ENCODE data around the gene VIPR2.

The VIPR2 gene

DNA sequence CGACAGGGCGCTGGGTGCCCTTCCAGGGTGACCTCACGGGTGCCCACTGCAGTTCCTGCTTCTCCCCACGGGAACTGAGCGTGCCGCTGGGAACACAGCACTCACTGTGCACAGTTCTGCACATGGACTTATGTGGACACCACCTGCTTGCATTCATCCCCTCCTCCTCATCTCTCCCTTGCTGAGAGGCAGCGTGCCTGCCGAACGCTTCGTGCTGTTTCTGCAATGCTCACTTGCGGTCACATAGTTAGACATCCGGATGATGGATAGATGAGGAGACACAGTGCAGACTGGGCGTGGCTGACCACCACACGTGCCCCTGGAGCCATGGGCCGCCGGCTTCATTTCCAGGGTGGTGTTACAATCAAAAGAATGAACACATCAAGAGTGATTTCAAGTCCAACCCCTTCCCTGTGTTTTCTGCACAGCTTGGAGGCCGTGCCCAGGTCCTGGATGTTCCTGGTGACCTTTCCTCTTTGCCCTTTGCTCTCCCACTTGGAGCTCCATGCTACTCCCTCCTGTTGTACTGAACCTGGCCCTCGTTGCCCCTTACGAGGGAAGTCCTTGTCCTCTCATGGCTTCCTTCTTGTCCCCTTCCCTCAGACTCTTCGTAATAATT is 119.4 kb downstream of the VIPR2 start:
- Mint-ChIP-seq H3K27ac (no peak overlapping the region), H3K4me1 (no peaks in the 10 kb centered on the region)
- no peak for ATAC-seq

GRCh38 chr7:159024280-159024951 is 120.3 kb downstream of the VIPR2 start:
- no peaks in the 10 kb centered on the region for H3K9me3 Mint-ChIP-seq
- H3K4me3 Mint-ChIP-seq: no peak overlapping the region
- H3K4me1 Mint-ChIP-seq: no peaks in the 10 kb centered on the region
- no peak for ATAC-seq
- H3K27ac Mint-ChIP-seq: no peak overlapping the region
- no peak for DNase-seq (ENCODE audit: low spot score in 2 of 2)
- H3K36me3 Mint-ChIP-seq: no peaks in the 10 kb centered on the region

More for the DNA sequence above, 119.4 kb downstream of the VIPR2 start:
- no peak for DNase-seq (ENCODE audit: low spot score in 2 of 2)
- Mint-ChIP-seq H3K9me3 (no peaks in the 10 kb centered on the region), H3K4me3 (no peak overlapping the region), H3K36me3 (no peaks in the 10 kb centered on the region)

GRCh38 chr7:159023746-159024145 is 120.9 kb downstream of the VIPR2 start:
- H3K27ac Mint-ChIP-seq: no peak overlapping the region
- no peak for ATAC-seq
- no peaks in the 10 kb centered on the region for H3K36me3 Mint-ChIP-seq
- H3K9me3 Mint-ChIP-seq: no peaks in the 10 kb centered on the region
- no peak for DNase-seq (ENCODE audit: low spot score in 2 of 2)
- no peaks in the 10 kb centered on the region for H3K4me1 Mint-ChIP-seq
- H3K4me3 Mint-ChIP-seq: no peak overlapping the region

DNA sequence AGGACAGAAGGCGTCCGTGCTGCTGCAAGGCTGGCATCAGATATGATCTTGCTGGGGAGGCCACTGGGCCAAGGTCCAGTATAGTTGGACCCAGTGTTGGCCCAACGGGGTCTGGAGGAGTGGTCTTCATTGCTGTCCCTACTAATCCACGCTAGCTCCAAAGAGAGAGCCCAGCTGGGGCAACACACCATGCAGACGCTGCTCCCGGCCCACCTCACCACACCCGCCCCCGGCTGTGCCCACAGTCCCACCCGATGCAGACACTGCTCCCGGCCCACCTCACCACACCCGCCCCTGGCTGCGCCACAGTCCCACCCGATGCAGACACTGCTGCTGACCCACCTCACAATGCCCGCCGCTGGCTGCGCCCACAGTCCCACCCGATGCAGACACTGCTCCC is 121.5 kb downstream of the VIPR2 start:
- H3K4me1 Mint-ChIP-seq: no peaks in the 10 kb centered on the region
- no peaks in the 10 kb centered on the region for H3K36me3 Mint-ChIP-seq
- ATAC-seq (no peak), DNase-seq (ENCODE audit: low spot score in 2 of 2) (no peak)
- H3K4me3 Mint-ChIP-seq: no peak overlapping the region
- no peaks in the 10 kb centered on the region for H3K9me3 Mint-ChIP-seq
- no peak overlapping the region for H3K27ac Mint-ChIP-seq

DNA sequence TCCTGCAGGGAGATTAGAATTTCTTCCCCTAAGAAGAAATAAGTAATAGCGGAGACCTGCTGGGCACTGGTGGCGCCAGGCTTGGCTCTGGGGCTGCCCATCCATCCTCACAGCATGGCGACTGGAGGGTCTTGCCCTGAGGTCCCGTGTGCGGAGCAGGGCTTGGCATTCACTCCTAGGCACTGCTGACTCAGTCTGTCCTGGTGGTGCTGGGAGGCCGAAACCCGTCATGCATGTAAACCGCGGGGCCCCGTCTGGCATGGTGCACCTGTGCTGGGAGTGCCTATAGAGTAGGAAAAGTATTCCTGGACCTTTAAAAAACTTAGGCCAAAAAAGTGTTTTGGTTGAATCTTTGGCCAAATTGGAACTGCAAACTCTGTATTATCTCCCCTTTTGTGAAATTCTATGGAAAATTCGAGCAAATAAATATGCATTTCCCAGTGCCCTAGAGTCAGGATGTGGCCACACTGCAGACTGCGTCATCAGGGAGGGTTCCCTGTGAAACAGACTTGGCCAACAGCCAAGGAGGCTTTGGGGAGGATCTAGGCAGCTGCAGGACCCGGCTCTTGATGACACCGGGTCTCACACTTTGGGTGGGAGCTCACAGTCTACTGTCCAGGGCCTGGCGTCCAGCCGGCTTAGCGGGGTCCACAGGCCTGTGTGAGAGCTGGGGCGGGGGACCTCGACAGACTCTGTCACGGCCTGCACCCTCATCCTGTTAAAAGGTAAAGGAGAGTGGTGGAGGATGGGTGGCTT is 122.3 kb downstream of the VIPR2 start:
- Mint-ChIP-seq H3K9me3 (no peaks in the 10 kb centered on the region), H3K4me3 (no peak overlapping the region), H3K27ac (no peak overlapping the region), H3K4me1 (peaks cover 6% of the 10 kb centered on the region), H3K36me3 (no peaks in the 10 kb centered on the region)
- DNase-seq (ENCODE audit: low spot score in 2 of 2) (no peak), ATAC-seq (no peak)

DNA sequence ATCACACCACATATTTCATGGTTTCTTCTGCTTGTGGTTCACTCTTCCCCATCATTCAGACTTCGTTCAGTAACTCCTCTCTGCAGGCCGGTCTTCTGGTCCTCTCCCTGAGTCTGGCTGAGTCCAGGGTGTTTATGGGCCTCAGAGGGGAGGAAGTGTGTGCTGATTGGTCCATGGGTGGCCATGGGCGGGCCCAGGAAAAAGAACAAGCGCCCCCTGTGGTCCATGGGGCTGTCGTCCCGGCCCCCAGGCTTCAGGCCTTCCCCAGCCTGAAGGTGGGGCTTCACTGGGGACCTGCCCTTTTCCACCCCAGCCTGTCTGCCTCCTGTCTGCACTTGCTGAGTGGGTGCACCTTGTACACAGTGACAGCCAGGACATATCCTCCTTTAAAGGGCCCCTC is 123.7 kb downstream of the VIPR2 start:
- Mint-ChIP-seq H3K4me1 (peaks cover 7% of the 10 kb centered on the region), H3K36me3 (no peaks in the 10 kb centered on the region), H3K9me3 (no peaks in the 10 kb centered on the region), H3K27ac (no peak overlapping the region), H3K4me3 (no peak overlapping the region)
- ATAC-seq (no peak), DNase-seq (ENCODE audit: low spot score in 2 of 2) (no peak)

- H3K27ac Mint-ChIP-seq: no peak overlapping the region
- H3K36me3 Mint-ChIP-seq: no peaks in the 10 kb centered on the region
These were observed 125.6 kb downstream of the VIPR2 start for GRCh38 chr7:159019111-159019510.

GRCh38 chr7:159017741-159018140 is 126.9 kb downstream of the VIPR2 start:
- H3K4me1 Mint-ChIP-seq: peaks cover 7% of the 10 kb centered on the region
- DNase-seq (ENCODE audit: low spot score in 2 of 2) (no peak), ATAC-seq (peak; percentile 86)
- H3K4me3 Mint-ChIP-seq: no peak overlapping the region
- no peaks in the 10 kb centered on the region for H3K36me3 Mint-ChIP-seq
- H3K9me3 Mint-ChIP-seq: no peaks in the 10 kb centered on the region
- H3K27ac Mint-ChIP-seq: no peak overlapping the region

More at GRCh38 chr7:159019111-159019510, 125.6 kb downstream of the VIPR2 start:
- ATAC-seq (no peak), DNase-seq (ENCODE audit: low spot score in 2 of 2) (no peak)
- Mint-ChIP-seq H3K4me1 (peaks cover 7% of the 10 kb centered on the region), H3K4me3 (no peak overlapping the region), H3K9me3 (no peaks in the 10 kb centered on the region)

GRCh38 chr7:159017210-159017609 is 127.5 kb downstream of the VIPR2 start:
- DNase-seq (ENCODE audit: low spot score in 2 of 2) (no peak), ATAC-seq (no peak)
- no peak overlapping the region for H3K27ac Mint-ChIP-seq
- peaks cover 7% of the 10 kb centered on the region for H3K4me1 Mint-ChIP-seq
- H3K4me3 Mint-ChIP-seq: no peak overlapping the region
- no peaks in the 10 kb centered on the region for H3K36me3 Mint-ChIP-seq
- H3K9me3 Mint-ChIP-seq: no peaks in the 10 kb centered on the region

- Mint-ChIP-seq H3K4me1 (peaks cover 7% of the 10 kb centered on the region), H3K4me3 (no peak overlapping the region), H3K9me3 (no peaks in the 10 kb centered on the region), H3K36me3 (no peaks in the 10 kb centered on the region), H3K27ac (no peak overlapping the region)
- DNase-seq (ENCODE audit: low spot score in 2 of 2): no peak
- no peak for ATAC-seq
These were observed 128.1 kb downstream of the VIPR2 start for GRCh38 chr7:159016591-159016990.

DNA sequence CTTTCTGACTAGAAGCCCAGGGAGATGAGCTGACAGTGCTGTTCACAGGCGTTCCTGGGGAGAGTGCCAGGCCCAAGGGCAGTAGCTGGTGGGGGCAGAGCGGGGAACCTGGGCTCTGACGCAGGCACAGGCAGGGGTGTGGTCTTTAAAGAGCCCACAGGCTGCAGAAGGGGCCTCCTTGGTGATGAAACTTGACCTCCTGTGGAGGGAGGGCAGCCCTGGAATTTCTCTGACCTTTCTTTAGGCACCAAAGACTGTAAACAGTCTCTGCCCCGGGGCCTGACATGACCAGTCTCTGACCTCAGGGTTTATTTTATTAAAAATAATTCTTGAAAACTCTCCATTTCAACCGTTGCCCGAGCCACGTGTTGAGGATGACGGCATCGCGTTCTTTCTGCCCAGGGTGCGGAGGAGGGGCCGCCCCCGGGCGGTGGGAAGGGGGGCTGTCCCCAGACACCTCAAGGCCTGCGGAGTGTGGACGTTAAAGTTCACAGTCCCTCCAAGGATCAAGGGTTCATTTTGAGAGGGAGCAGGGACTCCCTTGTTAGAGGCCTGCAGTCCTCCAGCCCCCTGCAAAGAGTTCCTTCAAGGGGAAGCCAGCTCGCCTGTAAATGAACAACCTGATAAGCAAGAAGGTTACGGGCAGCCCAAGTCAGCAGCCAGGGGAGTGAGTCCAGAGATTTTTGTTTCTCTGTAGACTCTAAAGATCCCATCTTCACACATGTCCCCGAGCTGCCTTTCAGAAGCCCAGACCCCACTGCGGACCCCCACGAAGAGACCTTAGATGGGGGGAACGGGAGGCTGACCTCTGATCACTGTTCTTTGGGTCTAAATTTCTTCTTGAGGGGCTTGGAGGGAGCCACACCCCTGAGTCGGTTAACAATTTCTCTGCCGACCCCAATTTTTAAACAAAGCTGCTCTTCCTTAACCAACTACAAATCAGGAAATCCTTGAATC is 128.9 kb downstream of the VIPR2 start:
- Mint-ChIP-seq H3K36me3 (no peaks in the 10 kb centered on the region), H3K4me1 (peaks cover 7% of the 10 kb centered on the region), H3K4me3 (no peak overlapping the region), H3K27ac (no peak overlapping the region), H3K9me3 (no peaks in the 10 kb centered on the region)
- DNase-seq (ENCODE audit: low spot score in 2 of 2): no peak
- no peak for ATAC-seq

GRCh38 chr7:159015081-159015453 is 129.6 kb downstream of the VIPR2 start:
- peaks cover 7% of the 10 kb centered on the region for H3K4me1 Mint-ChIP-seq
- no peak for ATAC-seq
- no peak for DNase-seq (ENCODE audit: low spot score in 2 of 2)
- no peak overlapping the region for H3K4me3 Mint-ChIP-seq
- H3K27ac Mint-ChIP-seq: no peak overlapping the region
- H3K9me3 Mint-ChIP-seq: no peaks in the 10 kb centered on the region
- no peaks in the 10 kb centered on the region for H3K36me3 Mint-ChIP-seq

GRCh38 chr7:159014297-159015062 is 130.2 kb downstream of the VIPR2 start:
- DNase-seq (ENCODE audit: low spot score in 2 of 2) (no peak), ATAC-seq (no peak)
- Mint-ChIP-seq H3K36me3 (no peaks in the 10 kb centered on the region), H3K4me3 (no peak overlapping the region), H3K9me3 (no peaks in the 10 kb centered on the region), H3K4me1 (peaks cover 7% of the 10 kb centered on the region), H3K27ac (no peak overlapping the region)

- Mint-ChIP-seq H3K4me3 (no peak overlapping the region), H3K9me3 (no peaks in the 10 kb centered on the region), H3K36me3 (no peaks in the 10 kb centered on the region), H3K27ac (no peak overlapping the region), H3K4me1 (peaks cover 7% of the 10 kb centered on the region)
- DNase-seq (ENCODE audit: low spot score in 2 of 2) (no peak), ATAC-seq (no peak)
These were observed 130.8 kb downstream of the VIPR2 start for GRCh38 chr7:159013825-159014289.

Data from stimulated activated effector memory CD8-positive, alpha-beta T cell treated with anti-CD3 and anti-CD28 coated beads, Interleukin-12 subunit alpha, Interleukin-12 subunit beta, amount 100 ng/mL, for 72 hours (primary cell).